ENCODE results near the gene MAN2A1.
A peak's percentile ranks its signal among the peaks of the same experiment; 100 is the strongest.

Gene MAN2A1

GRCh38 chr5:109694451-109694891 is 4.7 kb downstream of the MAN2A1 start:
- Histone ChIP-seq H4K8ac (ENCODE audit: low read depth, low read length) (no peak overlapping the region), H3K23ac (ENCODE audit: low read length) (no peak overlapping the region), H3K9me3 (ENCODE audit: insufficient read depth, low read depth, low read length) (no peaks in the 10 kb centered on the region), H3K4me1 (ENCODE audit: control insufficient read depth in 1 of 2, insufficient read depth in 2 of 2, low read length in 2 of 2) (peaks cover 5 to 10% of the 10 kb centered on the region in 2 experiments), H4K12ac (ENCODE audit: low read depth, low read length) (no peak overlapping the region), H3K14ac (ENCODE audit: low read length) (no peak overlapping the region), H2BK120ac (ENCODE audit: insufficient read depth, low read length, poor library complexity) (no peak overlapping the region), H3K4me2 (ENCODE audit: low read length) (no peak overlapping the region), H3K9ac (ENCODE audit: low read length) (no peak overlapping the region), H3K27ac (ENCODE audit: low read depth, low read length) (peak overlapping the region; percentile 1), H4K91ac (ENCODE audit: low read depth, low read length) (no peak overlapping the region), H3K27me3 (ENCODE audit: insufficient read depth, low read length) (no peaks in the 10 kb centered on the region), H2AFZ (ENCODE audit: insufficient read depth, low read length, poor library complexity) (no peak overlapping the region), H3K79me2 (ENCODE audit: control insufficient read depth, insufficient read depth, low read length, poor library complexity) (peaks cover 18% of the 10 kb centered on the region), H3K36me3 (ENCODE audit: control insufficient read depth in 1 of 2, insufficient read depth in 2 of 2, low read length in 2 of 2) (peaks cover under 1% of the 10 kb centered on the region in 2 experiments), H3K4me3 (ENCODE audit: low read depth, low read length) (no peak overlapping the region), H3K79me1 (ENCODE audit: low read length) (peaks cover 12% of the 10 kb centered on the region), H2BK12ac (ENCODE audit: low read length) (no peak overlapping the region), H2BK5ac (ENCODE audit: low read depth, low read length, poor library complexity) (no peak overlapping the region), H2AK5ac (ENCODE audit: low read length) (no peak overlapping the region), H3K18ac (ENCODE audit: low read length) (no peak overlapping the region), H3K4ac (ENCODE audit: low read depth, low read length) (peak overlapping the region; percentile 84)
- no CpG with 5 or more reads among the region's 1 CpG for whole genome bisulfite sequencing (ENCODE audit: extremely low coverage, insufficient coverage, insufficient read length)
- DNase-seq, result peak; percentile 49 to 87

GRCh38 chr5:109695005-109695926 is 5.5 kb downstream of the MAN2A1 start:
- H3K14ac ChIP-seq (ENCODE audit: low read length), result no peak overlapping the region
- no peak overlapping the region for H2BK5ac ChIP-seq (ENCODE audit: low read depth, low read length, poor library complexity)
- H3K18ac ChIP-seq (ENCODE audit: low read length), result no peak overlapping the region
- H3K27me3 ChIP-seq (ENCODE audit: insufficient read depth, low read length), result no peaks in the 10 kb centered on the region
- DNase-seq, result no peak
- no peak overlapping the region for H4K12ac ChIP-seq (ENCODE audit: low read depth, low read length)
- H2BK120ac ChIP-seq (ENCODE audit: insufficient read depth, low read length, poor library complexity), result no peak overlapping the region
- peaks cover 2% of the 10 kb centered on the region in 2 experiments for H3K36me3 ChIP-seq (ENCODE audit: control insufficient read depth in 1 of 2, insufficient read depth in 2 of 2, low read length in 2 of 2)
- no peak overlapping the region for H2AFZ ChIP-seq (ENCODE audit: insufficient read depth, low read length, poor library complexity)
- no peak overlapping the region for H2BK12ac ChIP-seq (ENCODE audit: low read length)
- no peak overlapping the region for H4K91ac ChIP-seq (ENCODE audit: low read depth, low read length)
- H3K4ac ChIP-seq (ENCODE audit: low read depth, low read length), result peak overlapping the region; percentile 13
- no peak overlapping the region for H3K4me3 ChIP-seq (ENCODE audit: low read depth, low read length)
- H3K9me3 ChIP-seq (ENCODE audit: insufficient read depth, low read depth, low read length), result no peaks in the 10 kb centered on the region
- H2AK5ac ChIP-seq (ENCODE audit: low read length), result no peak overlapping the region
- H3K79me1 ChIP-seq (ENCODE audit: low read length), result peaks cover 6% of the 10 kb centered on the region
- H3K23ac ChIP-seq (ENCODE audit: low read length), result no peak overlapping the region
- no CpG with 5 or more reads among the region's 1 CpG for WGBS (ENCODE audit: extremely low coverage, insufficient coverage, insufficient read length)
- H3K4me2 ChIP-seq (ENCODE audit: low read length), result no peak overlapping the region
- H3K4me1 ChIP-seq (ENCODE audit: control insufficient read depth in 1 of 2, insufficient read depth in 2 of 2, low read length in 2 of 2), result peaks cover 5 to 13% of the 10 kb centered on the region in 2 experiments
- no peak overlapping the region for H4K8ac ChIP-seq (ENCODE audit: low read depth, low read length)
- H3K9ac ChIP-seq (ENCODE audit: low read length), result no peak overlapping the region
- H3K27ac ChIP-seq (ENCODE audit: low read depth, low read length), result peak overlapping the region; percentile 1
- H3K79me2 ChIP-seq (ENCODE audit: control insufficient read depth, insufficient read depth, low read length, poor library complexity), result peaks cover 13% of the 10 kb centered on the region

GRCh38 chr5:109697339-109697738 is 7.6 kb downstream of the MAN2A1 start:
- Histone ChIP-seq H3K27ac (ENCODE audit: low read depth, low read length) (no peak overlapping the region), H3K4ac (ENCODE audit: low read depth, low read length) (peak overlapping the region; percentile 55), H2BK120ac (ENCODE audit: insufficient read depth, low read length, poor library complexity) (no peak overlapping the region), H3K4me2 (ENCODE audit: low read length) (no peak overlapping the region), H3K27me3 (ENCODE audit: insufficient read depth, low read length) (no peaks in the 10 kb centered on the region), H4K12ac (ENCODE audit: low read depth, low read length) (no peak overlapping the region), H3K9me3 (ENCODE audit: insufficient read depth, low read depth, low read length) (no peaks in the 10 kb centered on the region), H2AFZ (ENCODE audit: insufficient read depth, low read length, poor library complexity) (no peak overlapping the region), H4K91ac (ENCODE audit: low read depth, low read length) (no peak overlapping the region), H3K4me3 (ENCODE audit: low read depth, low read length) (no peak overlapping the region), H2BK12ac (ENCODE audit: low read length) (no peak overlapping the region), H3K9ac (ENCODE audit: low read length) (no peak overlapping the region), H3K18ac (ENCODE audit: low read length) (no peak overlapping the region), H2AK5ac (ENCODE audit: low read length) (no peak overlapping the region), H3K79me2 (ENCODE audit: control insufficient read depth, insufficient read depth, low read length, poor library complexity) (peaks cover 5% of the 10 kb centered on the region), H3K14ac (ENCODE audit: low read length) (no peak overlapping the region), H3K4me1 (ENCODE audit: control insufficient read depth in 1 of 2, insufficient read depth in 2 of 2, low read length in 2 of 2) (peaks cover 3 to 13% of the 10 kb centered on the region in 2 experiments), H4K8ac (ENCODE audit: low read depth, low read length) (no peak overlapping the region), H3K23ac (ENCODE audit: low read length) (no peak overlapping the region), H2BK5ac (ENCODE audit: low read depth, low read length, poor library complexity) (no peak overlapping the region), H3K36me3 (ENCODE audit: control insufficient read depth in 1 of 2, insufficient read depth in 2 of 2, low read length in 2 of 2) (peaks cover 2% of the 10 kb centered on the region in 2 experiments), H3K79me1 (ENCODE audit: low read length) (no peaks in the 10 kb centered on the region)
- DNase-seq, result no peak
- no CpG with 5 or more reads among the region's 1 CpG for WGBS (ENCODE audit: extremely low coverage, insufficient coverage, insufficient read length)

- Histone ChIP-seq H2BK5ac (ENCODE audit: low read depth, low read length, poor library complexity) (no peak overlapping the region), H3K14ac (ENCODE audit: low read length) (no peak overlapping the region), H3K9ac (ENCODE audit: low read length) (no peak overlapping the region), H3K18ac (ENCODE audit: low read length) (no peak overlapping the region), H3K27me3 (ENCODE audit: insufficient read depth, low read length) (no peaks in the 10 kb centered on the region), H3K79me2 (ENCODE audit: control insufficient read depth, insufficient read depth, low read length, poor library complexity) (peaks cover 3% of the 10 kb centered on the region), H3K27ac (ENCODE audit: low read depth, low read length) (no peak overlapping the region), H3K79me1 (ENCODE audit: low read length) (peaks cover 7% of the 10 kb centered on the region), H4K12ac (ENCODE audit: low read depth, low read length) (no peak overlapping the region), H2BK12ac (ENCODE audit: low read length) (no peak overlapping the region), H3K9me3 (ENCODE audit: insufficient read depth, low read depth, low read length) (no peaks in the 10 kb centered on the region), H3K4ac (ENCODE audit: low read depth, low read length) (no peak overlapping the region), H3K4me1 (ENCODE audit: control insufficient read depth in 1 of 2, insufficient read depth in 2 of 2, low read length in 2 of 2) (peaks cover 9 to 20% of the 10 kb centered on the region in 2 experiments), H3K36me3 (ENCODE audit: control insufficient read depth in 1 of 2, insufficient read depth in 2 of 2, low read length in 2 of 2) (peaks cover 2% of the 10 kb centered on the region in 2 experiments), H4K8ac (ENCODE audit: low read depth, low read length) (no peak overlapping the region), H4K91ac (ENCODE audit: low read depth, low read length) (no peak overlapping the region), H3K4me2 (ENCODE audit: low read length) (no peak overlapping the region), H2BK120ac (ENCODE audit: insufficient read depth, low read length, poor library complexity) (no peak overlapping the region), H2AFZ (ENCODE audit: insufficient read depth, low read length, poor library complexity) (no peak overlapping the region), H3K23ac (ENCODE audit: low read length) (no peak overlapping the region), H3K4me3 (ENCODE audit: low read depth, low read length) (no peak overlapping the region), H2AK5ac (ENCODE audit: low read length) (no peak overlapping the region)
- peak; percentile 77 to 92 for DNase-seq
- no CpG with 5 or more reads among the region's 3 CpGs for WGBS (ENCODE audit: extremely low coverage, insufficient coverage, insufficient read length)
Observed at GRCh38 chr5:109700516-109701153, 10.9 kb downstream of the MAN2A1 start.

All from trophoblast cell (in vitro differentiated cells and primary cell).